H4 (cell line): Measurements from ENCODE around the gene TNRC6A. TPM values are rescaled to one million over a fixed set of nuclear protein-coding genes. Genes with fewer than 3 reads are reported as not detected.
"Not testable (repeated sequence)": the region's sequence is repeated elsewhere in the genome, so short reads cannot be mapped to it uniquely, and the experiment has no call there.

Experiments used
- DNase-seq: peaks from one replicate; pipeline ENCODE4 v3.0.0-alpha.2; 2015; ENCODE audit warnings: low spot score
- total RNA-seq: library from RNA; depleted of rRNA; stranded (reverse); fragments of >200 nt; shearing (Covaris generic); gene quantifications from 2 replicates; pipeline ENCODE4 v1.2.3, GENCODE V29; 2014

Gene TNRC6A
- total RNA-seq, 1 experiment from 2014 or later: 10.1 TPM

- peak; percentile 8 for DNase-seq
Measured at GRCh38 chr16:24758373-24758772, 28.9 kb downstream of the TNRC6A start.

DNA sequence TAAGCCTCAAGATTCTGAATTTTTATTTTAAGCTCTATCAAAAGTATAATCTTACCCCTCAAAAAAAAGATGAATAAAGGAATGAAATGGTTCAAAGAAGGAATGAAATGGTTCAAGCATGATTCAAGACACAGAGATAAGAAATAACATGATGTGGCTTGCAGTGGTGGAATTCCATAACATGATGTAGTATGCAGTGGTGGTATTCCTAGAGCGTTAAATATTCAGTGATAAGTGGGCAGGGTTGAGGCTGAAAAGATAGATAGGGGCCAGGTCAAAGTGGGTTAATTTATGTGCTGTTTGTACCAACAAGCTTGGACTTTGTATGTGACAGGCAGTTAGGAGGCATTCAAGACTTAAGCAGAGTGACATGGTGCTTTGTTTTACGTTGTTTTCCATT, 29.6 kb downstream of the TNRC6A start:
- no peak for DNase-seq

DNA sequence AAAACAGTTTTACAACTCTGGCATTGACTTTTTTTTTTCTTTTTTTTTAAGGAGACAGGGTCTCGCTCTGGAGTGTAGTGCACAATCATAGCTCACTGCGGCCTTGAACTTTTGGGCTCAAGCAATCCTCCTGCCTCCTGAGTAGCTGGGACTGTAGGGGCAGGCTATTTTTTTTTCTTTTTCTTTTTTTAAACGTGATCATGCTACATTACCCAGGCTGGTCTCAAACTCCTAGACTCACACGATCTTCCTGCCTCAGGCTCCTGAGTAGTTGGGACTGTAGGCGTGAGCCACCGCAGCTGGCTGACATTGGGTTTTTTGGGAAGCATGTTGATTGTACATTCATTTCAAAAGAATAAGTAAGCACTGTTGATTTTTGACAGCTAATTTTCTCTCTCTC, 32.1 kb downstream of the TNRC6A start:
- DNase-seq: no peak

- DNase-seq: no peak
Measured at GRCh38 chr16:24764916-24765315, 35.5 kb downstream of the TNRC6A start.

- no peak for DNase-seq
Measured at GRCh38 chr16:24766057-24766456, 36.6 kb downstream of the TNRC6A start.

DNA sequence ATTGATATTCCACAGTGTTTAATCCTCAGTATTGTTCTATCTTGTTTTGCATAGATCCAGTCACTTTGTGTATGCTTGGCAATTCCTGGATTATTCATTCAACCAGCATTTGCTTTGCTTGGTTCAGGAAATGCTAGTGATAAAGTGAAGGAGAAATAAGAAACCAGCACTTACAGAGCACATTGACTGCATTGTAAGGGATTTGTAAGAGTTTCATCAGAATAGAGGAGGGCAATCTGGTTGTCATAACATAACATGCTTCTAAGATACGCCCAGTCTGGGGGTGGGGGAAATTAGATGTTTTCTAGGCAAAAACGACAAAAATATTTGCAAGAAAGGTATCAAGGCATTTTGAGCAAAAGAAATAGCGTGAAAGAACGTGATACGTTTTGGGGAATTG, 40.4 kb downstream of the TNRC6A start:
- DNase-seq: no peak

GRCh38 chr16:24771132-24771778, 41.8 kb downstream of the TNRC6A start:
- peak; percentile 20 for DNase-seq

- no peak for DNase-seq
Measured at GRCh38 chr16:24771779-24772157, 42.3 kb downstream of the TNRC6A start.

DNA sequence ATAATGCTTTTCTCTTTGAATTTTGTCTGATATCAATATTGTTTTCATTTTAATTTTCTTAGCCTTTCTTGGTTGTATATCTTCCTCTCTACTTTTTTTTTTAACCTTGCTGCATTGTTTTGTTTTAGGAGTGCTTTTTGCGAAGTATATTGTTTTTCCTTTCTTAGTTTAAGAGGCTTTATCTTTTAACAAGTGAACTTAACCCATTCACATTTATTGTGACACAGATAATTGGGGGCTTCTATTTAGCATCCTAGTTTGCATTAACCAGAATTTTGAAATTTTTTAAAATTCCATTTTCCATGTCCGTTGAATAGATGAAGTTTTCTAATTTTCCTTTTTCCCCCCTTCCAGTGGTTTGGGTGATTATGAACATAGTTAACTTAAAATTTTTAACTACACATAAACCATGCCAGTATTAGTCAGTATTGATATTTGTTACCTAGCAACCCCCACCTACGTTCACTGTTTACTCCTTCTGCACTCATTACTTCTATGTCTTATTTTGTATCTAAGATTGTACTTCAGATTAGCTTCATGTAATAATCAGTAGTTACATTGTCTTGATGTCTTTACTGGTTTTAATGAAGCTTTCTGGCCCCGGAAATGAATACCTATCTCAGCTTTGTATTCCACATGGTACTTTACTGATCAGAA, 44.4 kb downstream of the TNRC6A start:
- no peak for DNase-seq

GRCh38 chr16:24774510-24774909, 45.1 kb downstream of the TNRC6A start:
- no peak for DNase-seq

DNA sequence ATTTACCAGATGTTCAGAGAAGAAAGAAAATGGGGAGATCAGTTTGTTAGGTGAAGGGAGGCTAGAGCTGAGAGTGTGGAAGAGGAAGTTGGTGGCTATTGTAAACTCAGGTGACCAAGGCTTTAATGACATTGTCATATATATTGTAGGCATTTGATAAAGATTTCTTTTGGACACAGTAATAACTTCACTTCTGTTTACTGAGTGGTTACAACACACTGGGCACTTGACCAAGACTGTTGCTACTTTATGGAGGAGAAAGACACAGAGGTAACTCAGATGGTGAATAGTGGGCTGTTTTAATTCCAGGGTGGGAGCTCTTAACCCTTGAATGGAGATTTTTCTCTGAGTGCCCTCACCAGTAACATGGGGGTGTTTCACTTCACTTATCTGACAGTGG, 46.0 kb downstream of the TNRC6A start:
- no peak for DNase-seq

DNA sequence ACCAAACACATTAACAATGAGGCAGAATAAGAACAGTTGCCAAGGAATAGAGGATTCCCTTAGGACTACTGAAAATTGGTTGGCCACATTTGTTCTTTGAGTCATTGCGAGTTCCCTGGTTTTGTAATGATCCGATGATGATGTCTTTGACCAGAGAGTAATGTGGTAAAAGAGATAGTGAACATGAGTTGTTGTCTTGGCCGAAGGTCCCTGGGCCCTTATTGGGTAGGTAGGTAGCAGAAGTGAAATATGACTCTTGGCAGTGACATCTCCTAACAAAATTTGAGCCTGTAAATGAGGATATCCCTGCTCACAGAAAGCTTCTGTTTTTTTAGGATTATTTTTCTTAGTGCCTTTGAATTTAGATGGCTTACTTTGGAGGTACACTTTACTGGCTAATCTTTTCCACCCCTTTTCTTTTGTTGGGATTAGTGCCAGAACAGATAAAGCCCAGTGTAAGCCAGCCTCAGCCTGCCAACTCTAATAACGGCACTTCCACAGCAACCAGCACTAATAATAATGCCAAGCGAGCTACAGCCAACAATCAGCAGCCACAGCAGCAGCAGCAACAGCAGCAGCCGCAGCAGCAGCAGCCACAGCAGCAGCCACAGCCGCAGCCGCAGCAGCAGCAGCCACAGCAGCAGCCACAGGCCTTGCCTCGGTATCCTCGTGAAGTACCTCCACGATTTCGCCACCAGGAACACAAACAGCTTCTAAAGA, 47.2 kb downstream of the TNRC6A start:
- DNase-seq: no peak

- no peak for DNase-seq
Measured at GRCh38 chr16:24778671-24779070, 49.2 kb downstream of the TNRC6A start.

GRCh38 chr16:24781256-24781655, 51.8 kb downstream of the TNRC6A start:
- no peak for DNase-seq

GRCh38 chr16:24784121-24784520, 54.7 kb downstream of the TNRC6A start:
- DNase-seq: no peak

- no peak for DNase-seq
Measured at GRCh38 chr16:24789881-24790280, 60.4 kb downstream of the TNRC6A start.

GRCh38 chr16:24800586-24800985, 71.1 kb downstream of the TNRC6A start:
- peak; percentile 10 for DNase-seq

GRCh38 chr16:24801761-24802302, 72.4 kb downstream of the TNRC6A start:
- no peak for DNase-seq

- DNase-seq: no peak
Measured at GRCh38 chr16:24805484-24805883, 76.0 kb downstream of the TNRC6A start.

- DNase-seq: no peak
Measured at GRCh38 chr16:24807301-24807700, 77.8 kb downstream of the TNRC6A start.

- no peak for DNase-seq
Measured at GRCh38 chr16:24810951-24811843, 81.7 kb downstream of the TNRC6A start.

GRCh38 chr16:24812813-24813212, 83.4 kb downstream of the TNRC6A start:
- DNase-seq: not testable (repeated sequence)
